Spinal cord (tissue), 10 donors: ENCODE measurements around the gene EPC2. TPM values are rescaled to one million over a fixed set of nuclear protein-coding genes. Genes with fewer than 3 reads are reported as not detected.
"Not testable (repeated sequence)": the region's sequence is repeated elsewhere in the genome, so short reads cannot be mapped to it uniquely, and the experiment has no call there.

ENCODE experiments used
- DNase-seq, 6 donors: peaks; one replicate each; pipeline versions ENCODE4 v3.0.0 to v3.0.0-alpha.2; 2013 to 2015; ENCODE audit warnings: low spot score in 6 of 6, low read depth in 4 of 6
- H3K27ac ChIP-seq: one replicate; pipeline ENCODE4 v1.5.1; 2013; ENCODE audit warnings: low read depth, low read length, control low read depth
- H3K27me3 ChIP-seq: one replicate; pipeline ENCODE4 v1.6.1; 2013; ENCODE audit warnings: low read length; ENCODE audit not compliant: control insufficient read depth, insufficient read depth
- H3K36me3 ChIP-seq: one replicate; pipeline ENCODE4 v1.6.1; 2013; ENCODE audit warnings: low read length; ENCODE audit not compliant: control insufficient read depth, insufficient read depth
- H3K4me1 ChIP-seq: one replicate; pipeline ENCODE4 v1.6.1; 2013; ENCODE audit warnings: low read length; ENCODE audit not compliant: control insufficient read depth, insufficient read depth
- H3K4me3 ChIP-seq: one replicate; pipeline ENCODE4 v1.5.1; 2013; ENCODE audit warnings: low read depth, low read length, control low read depth
- H3K9me3 ChIP-seq: one replicate; pipeline ENCODE4 v1.6.1; 2013; ENCODE audit warnings: low read length; ENCODE audit not compliant: control insufficient read depth, insufficient read depth
- WGBS: methylation state at CpG from one replicate; pipeline ENCODE4 v1.1.5; 2013; ENCODE audit warnings: missing lambda C conversion rate; ENCODE audit not compliant: insufficient coverage; 5-methylcytosine and 5-hydroxymethylcytosine counted together
- polyA plus RNA-seq, 2 donors: library from polyadenylated mRNA; unstranded; fragments of 120-200 nt; gene quantifications; one replicate each; pipeline ENCODE4 v1.2.1, GENCODE V29; 2013; ENCODE audit not compliant: insufficient read length in 2 of 2
- total RNA-seq, 2 donors: library from RNA; depleted of rRNA in 1 of 2; stranded (reverse); fragments of 120-200 nt in 1 of 2; fragments of >200 nt in 1 of 2; gene quantifications; one replicate each; pipeline versions ENCODE4 v1.2.3 to v1.2.4, GENCODE V29; 2013 to 2014
- donor health status: healthy.

Gene EPC2
- total and polyA plus RNA-seq, 4 donors = 31.5 to 52.6 (median 38.1) TPM

GRCh38 chr2:148664229-148664628 lies 19.7 kb downstream of the EPC2 start:
- Histone ChIP-seq H3K9me3 (no peaks in the 10 kb centered on the region), H3K27me3 (no peaks in the 10 kb centered on the region), H3K36me3 (no peaks in the 10 kb centered on the region), H3K4me3 (no peak overlapping the region), H3K27ac (no peak overlapping the region), H3K4me1 (no peaks in the 10 kb centered on the region)
- no peak for DNase-seq
- WGBS = 93% methylated on average over 3 of the region's 8 CpGs

GRCh38 chr2:148666555-148666954 lies 22.0 kb downstream of the EPC2 start:
- Histone ChIP-seq H3K4me1 (peaks cover 3% of the 10 kb centered on the region), H3K27me3 (no peaks in the 10 kb centered on the region), H3K36me3 (no peaks in the 10 kb centered on the region), H3K4me3 (no peak overlapping the region), H3K27ac (no peak overlapping the region), H3K9me3 (no peaks in the 10 kb centered on the region)
- no peak for DNase-seq

GRCh38 chr2:148667113-148667836 lies 22.7 kb downstream of the EPC2 start:
- Histone ChIP-seq H3K27me3 (no peaks in the 10 kb centered on the region), H3K4me3 (no peak overlapping the region), H3K27ac (peak overlapping the region; percentile 54), H3K9me3 (no peaks in the 10 kb centered on the region), H3K36me3 (no peaks in the 10 kb centered on the region), H3K4me1 (peaks cover 3% of the 10 kb centered on the region)
- WGBS = no CpG with 5 or more reads among the region's 4 CpGs
- DNase-seq = peak in 2 of 6 donors; percentile 21 to 35

- Histone ChIP-seq H3K4me1 (peaks cover 3% of the 10 kb centered on the region), H3K9me3 (no peaks in the 10 kb centered on the region), H3K4me3 (no peak overlapping the region), H3K27me3 (no peaks in the 10 kb centered on the region), H3K36me3 (no peaks in the 10 kb centered on the region), H3K27ac (no peak overlapping the region)
- WGBS = no CpG with 5 or more reads among the region's 1 CpG
- DNase-seq = no peak
These were observed 26.2 kb downstream of the EPC2 start for GRCh38 chr2:148670773-148671172.

GRCh38 chr2:148674063-148675020 lies 29.8 kb downstream of the EPC2 start:
- 50% methylated on average over 1 of the region's 2 CpGs for WGBS
- peaks cover 3% of the 10 kb centered on the region for H3K4me1 ChIP-seq
- no peak for DNase-seq
- H3K9me3 ChIP-seq = no peaks in the 10 kb centered on the region
- H3K36me3 ChIP-seq = peaks cover 6% of the 10 kb centered on the region
- H3K27me3 ChIP-seq = no peaks in the 10 kb centered on the region
- H3K27ac ChIP-seq = no peak overlapping the region
- no peak overlapping the region for H3K4me3 ChIP-seq

- H3K27me3 ChIP-seq = no peaks in the 10 kb centered on the region
- no peak overlapping the region for H3K27ac ChIP-seq
- H3K4me3 ChIP-seq = no peak overlapping the region
- H3K36me3 ChIP-seq = peaks cover 6% of the 10 kb centered on the region
- WGBS = no CpG with 5 or more reads among the region's 4 CpGs
- H3K4me1 ChIP-seq = peaks cover under 1% of the 10 kb centered on the region
- no peaks in the 10 kb centered on the region for H3K9me3 ChIP-seq
- no peak for DNase-seq
These were observed 31.2 kb downstream of the EPC2 start for GRCh38 chr2:148675708-148676107.

GRCh38 chr2:148678302-148679179 lies 34.0 kb downstream of the EPC2 start:
- not testable (repeated sequence) for DNase-seq, H3K4me1 ChIP-seq, H3K27ac ChIP-seq, H3K9me3 ChIP-seq, H3K36me3 ChIP-seq, H3K4me3 ChIP-seq, H3K27me3 ChIP-seq
- WGBS = 98% methylated on average over 27 of the region's 31 CpGs

GRCh38 chr2:148680462-148680861 lies 35.9 kb downstream of the EPC2 start:
- WGBS = no CpG with 5 or more reads among the region's 3 CpGs
- Histone ChIP-seq H3K4me1 (no peaks in the 10 kb centered on the region), H3K27me3 (no peaks in the 10 kb centered on the region), H3K36me3 (peaks cover 6% of the 10 kb centered on the region), H3K4me3 (no peak overlapping the region), H3K27ac (no peak overlapping the region), H3K9me3 (no peaks in the 10 kb centered on the region)
- no peak for DNase-seq

GRCh38 chr2:148681443-148681842 lies 36.9 kb downstream of the EPC2 start:
- Histone ChIP-seq H3K4me3 (no peak overlapping the region), H3K27me3 (no peaks in the 10 kb centered on the region), H3K9me3 (no peaks in the 10 kb centered on the region), H3K36me3 (peaks cover 6% of the 10 kb centered on the region), H3K27ac (no peak overlapping the region), H3K4me1 (no peaks in the 10 kb centered on the region)
- WGBS = no CpG with 5 or more reads among the region's 5 CpGs
- DNase-seq = no peak
